Thoracic aorta endothelial cell (primary cell): Measurements from ENCODE around the gene TAGLN2. TPM values are rescaled to one million over a fixed set of nuclear protein-coding genes. Genes with fewer than 3 reads are reported as not detected.

Experiments used
- small RNA-seq: library from RNA; depleted of rRNA; stranded (forward); fragments of <200 nt; gene quantifications from one replicate; pipeline ENCODE3, GENCODE V24; 2012
- total RNA-seq: library from RNA; depleted of rRNA; stranded (reverse); fragments of >200 nt; gene quantifications from 2 replicates; pipeline ENCODE4 v1.2.3, GENCODE V29; 2012

The TAGLN2 gene
- 454 and 578 TPM in 2 replicates for total RNA-seq

DNA sequence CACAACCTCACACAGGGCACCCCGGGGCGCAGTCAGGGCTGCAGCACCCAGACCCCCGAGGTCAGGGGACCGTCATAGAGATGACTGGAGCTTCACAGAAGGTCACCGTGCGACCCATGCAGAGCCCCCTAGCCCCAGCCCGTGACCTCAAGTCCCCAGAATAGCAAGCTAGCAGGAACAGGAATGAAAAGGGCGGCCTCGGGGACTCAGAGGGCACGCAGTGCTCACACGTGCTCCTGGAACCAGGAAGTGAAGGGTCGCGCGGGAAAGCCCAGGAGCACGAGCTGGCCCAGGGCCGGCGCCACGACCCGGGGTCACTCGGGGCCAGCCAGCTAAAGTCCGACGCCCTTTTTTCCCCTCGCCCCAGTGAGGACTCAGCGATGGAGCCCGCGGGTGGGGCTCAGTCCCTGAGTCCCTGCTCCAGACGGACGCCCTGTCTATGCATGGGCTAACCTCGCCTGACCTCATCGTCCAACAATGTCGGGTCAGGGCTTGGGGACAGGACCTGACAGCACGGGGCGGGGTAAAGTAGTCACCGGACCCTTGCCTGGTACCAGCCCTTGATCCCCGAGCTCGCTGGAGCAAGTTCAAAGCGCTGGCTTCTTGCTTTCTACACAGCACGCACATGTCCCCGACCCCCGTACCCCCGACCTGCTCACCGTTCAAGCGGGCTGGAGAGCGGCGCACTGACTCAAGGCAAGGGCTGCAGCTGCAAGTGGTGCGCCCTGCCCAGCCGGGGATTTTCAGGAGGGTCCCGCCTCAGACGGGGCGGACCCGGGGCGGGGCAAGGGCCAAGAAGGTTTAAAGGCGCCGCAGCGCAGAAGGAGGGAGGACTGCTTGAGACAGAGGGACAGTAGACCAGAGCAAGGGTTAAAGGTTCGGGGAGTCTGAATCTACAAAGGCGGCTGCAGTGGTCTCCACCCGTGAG, at the start of gene TAGLN2:
TAGLN2 (minus strand) TSS at position 717 of the 928 bp plus-strand sequence. CDS start 4,998 bp downstream, outside the sequence.

DNA sequence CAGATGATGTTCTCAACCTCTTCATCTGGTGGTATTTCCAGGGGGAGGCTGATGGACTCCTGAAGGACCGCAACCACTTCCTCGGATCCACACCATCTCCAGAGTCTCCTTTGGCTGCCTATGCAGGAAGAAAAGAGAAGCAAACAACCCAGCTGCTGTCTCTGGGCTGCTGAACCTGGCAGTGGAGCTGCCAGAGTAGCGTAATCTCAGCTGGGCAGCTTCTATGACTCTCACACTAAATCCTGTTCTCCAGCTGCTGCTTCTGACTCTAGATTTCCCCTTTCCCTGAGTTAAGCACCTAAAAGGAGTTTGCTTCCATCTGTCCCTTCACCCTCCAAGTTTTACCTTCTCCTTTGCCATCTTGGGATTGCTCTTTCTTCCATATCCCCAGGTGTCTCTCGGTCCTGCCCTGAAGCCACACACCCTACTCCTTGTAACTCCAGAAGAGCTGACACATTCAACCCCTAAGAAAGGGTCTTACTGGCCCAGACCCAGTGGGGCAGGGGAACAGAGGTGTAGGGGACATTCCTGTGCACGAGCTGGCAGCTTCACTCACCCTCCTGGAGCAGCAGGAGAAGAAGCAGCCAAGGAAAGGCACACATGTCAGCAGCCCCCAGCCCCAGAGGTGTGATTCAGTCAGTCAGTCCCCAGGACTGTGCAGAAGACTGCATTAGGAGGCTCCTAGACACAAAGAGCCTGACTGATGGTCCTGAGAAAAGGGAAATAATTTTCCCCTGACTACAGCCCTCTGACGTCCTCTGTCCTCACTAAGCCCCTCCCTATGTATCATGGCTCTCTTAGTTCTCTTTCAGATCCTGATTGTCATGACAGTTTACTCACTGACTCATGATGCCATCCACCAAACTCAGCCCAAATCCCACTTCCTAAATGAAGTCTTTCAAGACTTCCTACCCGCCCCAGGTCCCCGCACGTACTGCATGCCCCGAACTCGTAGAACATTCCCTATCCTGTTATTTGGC, 28.5 kb upstream of the TAGLN2 start, which contains the start of gene SLAMF9:
SLAMF9 (minus strand) TSS at position 702 of the 980 bp plus-strand sequence; CDS start at position 602, 100 bp downstream.

DNA sequence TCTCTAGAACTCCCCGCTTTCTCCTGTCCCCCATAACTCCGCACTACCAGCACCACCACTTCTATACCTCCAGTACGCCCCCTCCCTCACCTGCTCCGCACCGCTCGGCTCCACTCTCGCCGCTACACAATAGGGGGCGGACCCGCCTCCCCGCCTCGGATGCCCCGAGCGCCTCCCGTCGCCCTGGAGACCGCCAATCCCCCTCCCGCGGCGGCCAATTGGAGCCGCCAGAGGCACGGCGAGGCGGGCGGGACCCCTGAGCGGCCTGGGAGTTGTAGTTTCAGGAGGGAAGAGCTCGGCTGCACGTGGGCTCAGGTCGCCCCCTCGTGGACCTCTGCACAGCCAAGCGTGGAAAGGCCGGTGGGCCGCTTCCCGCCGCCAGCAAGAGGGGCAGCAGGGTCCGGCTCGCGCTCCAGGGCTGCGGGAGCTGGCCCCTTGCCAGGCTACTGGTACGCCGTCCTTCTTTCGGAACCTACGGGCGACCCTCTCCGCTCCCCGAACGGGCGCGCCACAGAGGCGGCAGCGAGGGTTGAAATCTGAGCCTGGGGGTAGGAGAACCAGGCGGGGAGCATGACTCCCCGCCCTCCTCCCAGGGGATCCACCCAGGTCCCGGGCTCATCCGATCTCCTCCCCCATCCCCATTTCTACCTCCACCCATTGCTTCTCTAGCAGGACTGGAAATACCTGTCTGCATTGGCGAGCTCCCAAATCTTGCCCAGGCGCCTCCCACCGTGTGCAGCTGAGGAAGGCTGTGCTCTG, 20.4 kb upstream of the TAGLN2 start, which contains the start of gene IGSF9:
IGSF9 (minus strand) TSS at position 131 of the 759 bp plus-strand sequence. CDS start 2,159 bp downstream, outside the sequence.

DNA sequence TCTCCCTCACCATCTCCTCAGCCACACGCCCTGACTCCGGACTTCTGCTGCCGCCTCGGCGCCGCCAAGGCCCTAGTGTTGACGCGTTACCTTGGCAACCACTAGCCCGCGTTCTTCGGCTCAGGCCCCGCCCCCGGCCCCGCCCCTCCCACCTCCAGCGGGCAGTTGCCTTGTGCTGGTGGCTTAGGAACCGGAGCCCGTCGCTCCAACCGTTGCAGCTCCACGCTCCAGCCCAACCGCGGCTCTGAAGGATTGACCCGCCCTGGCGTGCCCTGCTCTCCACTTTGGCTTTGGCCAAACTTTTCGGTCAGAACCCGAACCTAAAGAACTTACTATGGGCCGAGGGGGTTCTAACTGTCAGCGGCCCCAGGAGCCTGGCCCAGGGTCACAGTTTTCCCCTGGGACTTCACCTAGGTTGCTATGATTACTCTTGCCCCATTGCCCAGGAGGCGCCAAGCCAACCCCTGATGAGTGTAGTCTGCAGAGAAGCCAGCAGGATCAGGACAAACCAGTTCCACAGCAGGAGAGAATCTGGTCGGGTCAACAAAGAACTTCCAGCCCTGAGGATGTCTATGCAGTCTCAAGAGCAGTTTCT, 25.1 kb downstream of the TAGLN2 start, which contains the start of gene CFAP45:
CFAP45 (minus strand) TSS at position 80 of the 595 bp plus-strand sequence; CDS start at position 13, 67 bp downstream.

Small RNAs within 50 kb of the gene (small RNA-seq; reads per million reads assigned to genes)
- not detected for gene MIR4259

Other genes with a start within 250 kb of the TAGLN2 start
- gene CRP, start 210.9 kb downstream of the TAGLN2 start, total RNA-seq, result 0.29 TPM in 1 of 2 replicates, not detected in the other
- 36.2 and 73.9 TPM in 2 replicates for gene DUSP23, start 144.5 kb downstream of the TAGLN2 start, total RNA-seq
- gene FCRL6, start 123.1 kb downstream of the TAGLN2 start, total RNA-seq, result not detected in 2 replicates
- gene SLAMF8, start 98.6 kb downstream of the TAGLN2 start, total RNA-seq, result not detected in 2 replicates
- not detected in 2 replicates for gene VSIG8, start 62.9 kb downstream of the TAGLN2 start, total RNA-seq
- 1.1 and 1.6 TPM in 2 replicates for gene CFAP45, start 25.3 kb downstream of the TAGLN2 start, total RNA-seq
- gene IGSF9, start 20.1 kb upstream of the TAGLN2 start, total RNA-seq, result 0.07 TPM in 1 of 2 replicates, not detected in the other
- gene SLAMF9, start 28.7 kb upstream of the TAGLN2 start, total RNA-seq, result not detected in 2 replicates
- 6.5 and 6.9 TPM in 2 replicates for gene PIGM, start 106.5 kb upstream of the TAGLN2 start, total RNA-seq
- gene KCNJ10, start 144.7 kb upstream of the TAGLN2 start, total RNA-seq, result not detected in 2 replicates
- gene KCNJ9, start 156.0 kb upstream of the TAGLN2 start, total RNA-seq, result not detected in 2 replicates
- 7.6 and 9.8 TPM in 2 replicates for gene IGSF8, start 173.1 kb upstream of the TAGLN2 start, total RNA-seq
- gene ATP1A2, start 190.3 kb upstream of the TAGLN2 start, total RNA-seq, result not detected in 2 replicates
- not detected in 2 replicates for gene ATP1A4, start 226.1 kb upstream of the TAGLN2 start, total RNA-seq